ENCODE measurements around the gene SVOP.

GRCh38 chr12:108995370-108995992, 25.4 kb downstream of the SVOP start:
- TF ChIP-seq, protein P1, sequence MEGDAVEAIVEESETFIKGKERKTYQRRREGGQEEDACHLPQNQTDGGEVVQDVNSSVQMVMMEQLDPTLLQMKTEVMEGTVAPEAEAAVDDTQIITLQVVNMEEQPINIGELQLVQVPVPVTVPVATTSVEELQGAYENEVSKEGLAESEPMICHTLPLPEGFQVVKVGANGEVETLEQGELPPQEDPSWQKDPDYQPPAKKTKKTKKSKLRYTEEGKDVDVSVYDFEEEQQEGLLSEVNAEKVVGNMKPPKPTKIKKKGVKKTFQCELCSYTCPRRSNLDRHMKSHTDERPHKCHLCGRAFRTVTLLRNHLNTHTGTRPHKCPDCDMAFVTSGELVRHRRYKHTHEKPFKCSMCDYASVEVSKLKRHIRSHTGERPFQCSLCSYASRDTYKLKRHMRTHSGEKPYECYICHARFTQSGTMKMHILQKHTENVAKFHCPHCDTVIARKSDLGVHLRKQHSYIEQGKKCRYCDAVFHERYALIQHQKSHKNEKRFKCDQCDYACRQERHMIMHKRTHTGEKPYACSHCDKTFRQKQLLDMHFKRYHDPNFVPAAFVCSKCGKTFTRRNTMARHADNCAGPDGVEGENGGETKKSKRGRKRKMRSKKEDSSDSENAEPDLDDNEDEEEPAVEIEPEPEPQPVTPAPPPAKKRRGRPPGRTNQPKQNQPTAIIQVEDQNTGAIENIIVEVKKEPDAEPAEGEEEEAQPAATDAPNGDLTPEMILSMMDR (conservative IDR thresholded peaks at IDR 0.05; ENCODE audit: low read length), result no peak
- no peak for TF ChIP-seq EZH2phosphoT487 (IDR thresholded peaks at IDR 0.05; ENCODE audit: borderline replicate concordance, low read depth, low read length)

All from OCI-LY7 (cell line).